Activated CD8-positive, alpha-beta T cell treated with anti-CD3 and anti-CD28 coated beads, Interleukin-2, amount 10 ng/mL, durations not matched to agents 7 days and 5 days (primary cell): ENCODE results near the gene EPHA1. TPM values are rescaled to one million over a fixed set of nuclear protein-coding genes. Genes with fewer than 3 reads are reported as not detected.

ENCODE experiments used
- ATAC-seq: fragments of 150-1000 bp; cut with Tn5 transposase; one replicate; pipeline ENCODE4 v1.10.0; 2021; ENCODE audit warnings: moderate library complexity
- CTCF ChIA-PET: fragments of 350-600 bp; sonication (Branson Sonifier 250); formaldehyde crosslinking; loops from one replicate; lab custom pipeline; 2021; ENCODE audit warnings: antibody characterized with exemption; lab: Charles Lee
- POLR2A ChIA-PET: fragments of 350-600 bp; sonication (Branson Sonifier 250); formaldehyde crosslinking; loops from one replicate; lab custom pipeline; 2021; ENCODE audit warnings: antibody characterized with exemption; lab: Charles Lee
- DNase-seq: peaks from one replicate; pipeline ENCODE4 v3.0.0-alpha.2; 2020
- H3K27ac Mint-ChIP-seq: one replicate; pipeline ENCODE4 v1.8.0; 2021; ENCODE audit warnings: mild to moderate bottlenecking, mixed read lengths
- H3K27me3 Mint-ChIP-seq: one replicate; pipeline ENCODE4 v1.8.0; 2021; ENCODE audit warnings: low read depth, mixed read lengths
- H3K36me3 Mint-ChIP-seq: one replicate; pipeline ENCODE4 v1.8.0; 2021; ENCODE audit warnings: low read depth, mixed read lengths
- H3K4me1 Mint-ChIP-seq: one replicate; pipeline ENCODE4 v1.8.0; 2021; ENCODE audit warnings: low read depth, mixed read lengths
- H3K4me3 Mint-ChIP-seq: one replicate; pipeline ENCODE4 v1.8.0; 2021; ENCODE audit warnings: mild to moderate bottlenecking, mixed read lengths
- H3K9me3 Mint-ChIP-seq: one replicate; pipeline ENCODE4 v1.8.0; 2022; ENCODE audit warnings: mixed read lengths; ENCODE audit not compliant: insufficient read depth
- total RNA-seq, 2 experiments: library from RNA; stranded (reverse); gene quantifications; one replicate each; pipeline ENCODE4 v1.2.3, GENCODE V29; 2021

EPHA1 gene
- total RNA-seq, 2 experiments from 2014 or later = 12.4 to 15.7 TPM

DNA sequence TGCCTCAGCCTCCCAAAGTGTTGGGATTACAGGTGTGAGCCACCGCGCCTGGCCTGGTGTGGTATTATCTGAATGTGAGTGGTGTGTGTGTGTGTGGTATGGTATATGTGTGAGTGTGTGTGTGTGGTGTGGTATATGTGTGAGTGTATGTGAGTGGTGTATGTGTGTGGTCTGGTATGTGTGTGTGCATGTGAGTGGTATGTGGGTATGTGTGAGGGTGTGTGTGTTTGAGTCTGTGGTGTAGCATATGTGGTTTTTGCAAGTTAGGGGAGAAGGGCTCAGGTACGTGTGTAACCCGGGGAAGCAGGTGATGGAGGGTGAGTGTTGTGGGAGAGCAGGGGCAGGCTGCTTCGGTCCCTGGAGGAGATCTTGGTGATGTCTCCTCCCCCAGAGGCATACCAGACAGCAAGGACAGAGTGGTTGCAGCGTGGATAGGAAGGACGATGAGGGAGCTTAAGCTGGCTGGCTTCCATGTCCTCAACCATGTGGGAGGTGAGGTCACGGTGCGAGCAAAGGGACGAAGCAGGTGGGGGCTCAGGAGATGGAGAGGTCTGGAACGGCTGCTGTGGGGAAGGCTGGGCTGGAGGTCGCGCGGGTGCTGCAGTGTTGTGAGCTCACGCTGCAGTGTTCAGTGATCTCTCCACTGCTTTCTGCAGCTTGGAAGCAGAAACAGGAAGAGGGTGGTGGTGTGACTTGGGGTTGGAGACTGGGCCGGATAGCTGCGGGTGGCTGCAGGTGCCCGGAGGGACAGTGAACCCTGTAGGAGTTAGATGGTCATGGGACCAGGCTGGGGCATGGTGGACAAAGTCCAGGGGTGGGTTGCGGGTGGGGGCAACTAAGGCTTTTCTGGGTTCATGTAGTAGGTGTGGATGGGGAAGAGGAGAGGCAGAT, 22.5 kb downstream of the EPHA1 start:
- peak; percentile 55 for DNase-seq
- Mint-ChIP-seq H3K4me3 (no peak overlapping the region), H3K27me3 (no peaks in the 10 kb centered on the region), H3K4me1 (peaks cover 19% of the 10 kb centered on the region), H3K36me3 (peaks cover 27% of the 10 kb centered on the region), H3K27ac (no peak overlapping the region), H3K9me3 (no peaks in the 10 kb centered on the region)
- ATAC-seq = peak; percentile 48
- CTCF ChIA-PET = interaction anchor here (1.1 kb wide), 2 partner anchors 30 to 146 kb away, joined by 3 to 7 read pairs; no protein-coding TSS in a partner anchor
- POLR2A ChIA-PET = interaction anchor here (1.4 to 2.0 kb wide), 2 partner anchors 11 to 21 kb away, joined by 6 to 8 read pairs; no protein-coding TSS in a partner anchor

DNA sequence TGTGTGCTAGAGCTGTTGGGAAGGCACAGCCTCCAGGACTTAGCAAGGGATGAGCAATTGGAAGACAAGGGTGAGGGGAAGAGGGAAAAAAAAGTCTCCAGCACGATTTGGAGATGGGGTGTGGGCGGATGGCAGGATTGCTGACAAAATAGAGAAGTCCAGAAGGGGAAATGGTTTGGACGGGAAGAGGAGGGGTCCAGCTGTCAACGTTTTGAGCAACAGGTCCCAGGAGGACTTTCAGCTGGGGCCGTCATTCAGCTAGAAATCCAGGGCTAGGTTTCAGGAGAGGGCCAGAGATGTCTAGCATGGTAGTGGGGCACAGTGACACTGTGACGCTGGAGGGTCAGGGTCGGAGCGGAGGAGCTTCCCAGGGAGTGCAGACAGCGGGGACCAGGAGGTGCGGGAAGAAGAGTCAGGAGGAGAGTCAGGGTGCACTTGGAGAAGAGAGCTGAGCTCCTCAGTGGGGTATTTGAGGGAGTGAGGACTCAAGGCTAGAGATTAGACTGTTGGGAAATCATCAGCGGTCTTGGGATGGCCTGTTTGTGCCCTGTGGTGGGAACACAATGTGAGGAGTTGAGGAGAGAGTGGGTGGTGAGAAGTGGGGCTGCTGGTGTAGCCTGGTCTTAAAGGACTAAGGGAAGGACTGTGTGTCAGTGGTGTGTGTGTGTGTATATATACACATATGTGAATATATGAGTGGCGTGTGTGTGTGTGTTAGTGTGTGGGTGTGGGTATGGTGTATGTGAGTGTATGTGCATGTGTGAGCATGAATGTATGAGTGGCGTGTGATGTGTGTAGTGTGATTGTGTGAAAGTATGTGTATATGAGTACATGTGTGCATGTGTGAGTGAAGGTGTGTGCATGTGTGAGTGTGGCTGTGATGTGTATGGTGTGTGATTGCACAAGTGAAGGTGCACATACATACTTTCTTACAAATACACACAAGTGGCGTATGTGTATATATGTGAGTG, 23.7 kb downstream of the EPHA1 start:
- Mint-ChIP-seq H3K36me3 (peaks cover 17% of the 10 kb centered on the region), H3K4me1 (peaks cover 13% of the 10 kb centered on the region), H3K27ac (no peak overlapping the region), H3K4me3 (no peak overlapping the region), H3K9me3 (no peaks in the 10 kb centered on the region), H3K27me3 (no peaks in the 10 kb centered on the region)
- ATAC-seq (no peak), DNase-seq (no peak)
- POLR2A ChIA-PET = interaction anchor here (0.7 to 2.7 kb wide), 5 partner anchors 9 to 576 kb away, joined by 3 to 18 read pairs (median 6); no protein-coding TSS in a partner anchor
- CTCF ChIA-PET = interaction anchor here (0.8 to 2.8 kb wide), 13 partner anchors 10 to 512 kb away, joined by 3 to 12 read pairs (median 3); partner anchors contain the start of gene EPHA1

DNA sequence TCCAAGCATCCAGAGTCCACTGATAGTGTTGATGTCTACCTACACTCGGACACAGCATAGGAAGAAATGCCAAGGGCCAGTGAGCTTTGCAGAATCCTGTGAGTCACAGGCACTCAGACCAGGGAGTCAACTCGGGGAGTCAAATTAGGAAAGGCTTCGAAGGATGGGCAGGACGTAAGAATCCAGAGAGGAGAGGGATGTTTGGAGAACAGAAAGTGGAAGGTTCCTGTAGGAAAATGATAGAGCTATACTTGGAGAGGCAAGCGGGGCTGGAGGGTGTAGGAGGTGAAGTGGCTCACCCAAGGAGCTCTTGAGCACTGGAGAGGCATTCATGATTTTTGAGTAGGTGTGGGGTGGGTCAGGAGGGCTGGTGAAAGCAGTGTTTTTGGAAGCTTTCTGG, 24.5 kb downstream of the EPHA1 start:
- ChIA-PET CTCF (interaction anchor here (0.8 to 2.8 kb wide), 12 partner anchors 9 to 511 kb away, joined by 3 to 12 read pairs (median 4); partner anchors contain the start of gene EPHA1), POLR2A (interaction anchor here (0.7 to 2.7 kb wide), 5 partner anchors 9 to 575 kb away, joined by 3 to 18 read pairs (median 6); no protein-coding TSS in a partner anchor)
- peaks cover 9% of the 10 kb centered on the region for H3K4me1 Mint-ChIP-seq

DNA sequence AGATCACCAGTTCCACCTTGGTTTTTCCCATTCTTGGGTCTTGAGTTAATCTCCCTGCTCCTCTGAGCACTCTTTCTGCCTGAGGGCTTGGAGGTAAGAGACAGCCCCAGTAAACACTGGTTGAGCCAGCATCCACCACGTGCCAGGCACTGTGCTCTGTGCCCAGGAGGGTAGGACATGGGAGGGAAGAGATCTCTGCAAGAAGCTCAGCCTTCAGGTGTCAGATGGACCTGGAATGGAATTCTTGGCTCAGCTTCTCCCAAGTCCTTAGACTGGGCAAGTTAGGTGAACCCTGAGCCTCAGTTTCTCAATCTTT, 25.1 kb downstream of the EPHA1 start:
- Mint-ChIP-seq H3K4me3 (no peak overlapping the region), H3K27me3 (no peaks in the 10 kb centered on the region), H3K27ac (no peak overlapping the region), H3K9me3 (no peaks in the 10 kb centered on the region), H3K36me3 (peaks cover 5% of the 10 kb centered on the region), H3K4me1 (peaks cover 13% of the 10 kb centered on the region)
- ATAC-seq (no peak), DNase-seq (no peak)
- ChIA-PET POLR2A (interaction anchor here (1.2 to 2.7 kb wide), 4 partner anchors 8 to 38 kb away, joined by 3 to 18 read pairs (median 8); no protein-coding TSS in a partner anchor), CTCF (interaction anchor here (0.9 to 2.8 kb wide), 8 partner anchors 8 to 510 kb away, joined by 3 to 12 read pairs (median 7); partner anchors contain the start of gene EPHA1)

More for the DNA sequence above, 24.5 kb downstream of the EPHA1 start:
- peaks cover 9% of the 10 kb centered on the region for H3K36me3 Mint-ChIP-seq
- no peak overlapping the region for H3K27ac Mint-ChIP-seq
- H3K4me3 Mint-ChIP-seq = no peak overlapping the region
- no peak for ATAC-seq
- no peaks in the 10 kb centered on the region for H3K27me3 Mint-ChIP-seq
- DNase-seq = no peak
- no peaks in the 10 kb centered on the region for H3K9me3 Mint-ChIP-seq

GRCh38 chr7:143382791-143383641, 25.6 kb downstream of the EPHA1 start:
- Mint-ChIP-seq H3K4me1 (peaks cover 18% of the 10 kb centered on the region), H3K27ac (peak overlapping the region; percentile 47), H3K36me3 (peaks cover 4% of the 10 kb centered on the region), H3K9me3 (no peaks in the 10 kb centered on the region), H3K27me3 (no peaks in the 10 kb centered on the region), H3K4me3 (no peak overlapping the region)
- ATAC-seq = no peak
- POLR2A ChIA-PET = interaction anchor here (2.7 kb wide), 1 partner anchor 24 kb away, joined by 18 read pairs; no protein-coding TSS in a partner anchor
- CTCF ChIA-PET = interaction anchor here (1.2 to 2.8 kb wide), 6 partner anchors 8 to 142 kb away, joined by 3 to 12 read pairs (median 7); partner anchors contain the start of gene EPHA1
- DNase-seq = no peak

DNA sequence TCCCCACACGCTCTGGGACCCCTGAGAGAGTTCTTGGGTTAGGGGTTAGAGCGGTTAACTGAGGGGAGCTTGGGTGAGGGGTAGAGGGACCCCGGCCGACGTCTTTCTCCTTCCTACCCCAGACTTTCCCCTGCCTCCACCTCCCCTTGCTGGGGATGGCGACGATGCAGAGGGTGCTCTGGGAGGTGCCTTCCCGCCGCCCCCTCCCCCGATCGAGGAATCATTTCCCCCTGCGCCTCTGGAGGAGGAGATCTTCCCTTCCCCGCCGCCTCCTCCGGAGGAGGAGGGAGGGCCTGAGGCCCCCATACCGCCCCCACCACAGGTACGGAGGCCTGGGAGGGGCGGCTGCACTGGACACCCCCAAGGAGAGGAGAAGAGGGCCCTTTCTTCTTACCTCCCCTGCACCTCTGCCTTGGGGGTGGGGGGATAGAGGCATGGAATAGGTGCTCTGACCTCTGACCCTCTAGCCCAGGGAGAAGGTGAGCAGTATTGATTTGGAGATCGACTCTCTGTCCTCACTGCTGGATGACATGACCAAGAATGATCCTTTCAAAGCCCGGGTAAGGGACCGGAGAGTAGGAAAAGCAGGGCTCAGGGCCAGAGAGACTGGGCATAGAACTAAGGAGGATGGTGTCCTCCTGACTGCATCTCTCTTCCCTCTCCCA, 26.4 kb downstream of the EPHA1 start:
- Mint-ChIP-seq H3K4me1 (peaks cover 18% of the 10 kb centered on the region), H3K36me3 (no peaks in the 10 kb centered on the region), H3K27ac (peak overlapping the region; percentile 47), H3K27me3 (no peaks in the 10 kb centered on the region), H3K9me3 (no peaks in the 10 kb centered on the region), H3K4me3 (no peak overlapping the region)
- no peak for DNase-seq
- CTCF ChIA-PET = interaction anchor here (1.1 to 2.8 kb wide), 4 partner anchors 33 to 142 kb away, joined by 3 to 11 read pairs (median 4); no protein-coding TSS in a partner anchor
- no peak for ATAC-seq
- POLR2A ChIA-PET = interaction anchor here (0.6 to 2.7 kb wide), 4 partner anchors 9 to 119 kb away, joined by 3 to 18 read pairs (median 3); partner anchors contain the start of gene GSTK1

DNA sequence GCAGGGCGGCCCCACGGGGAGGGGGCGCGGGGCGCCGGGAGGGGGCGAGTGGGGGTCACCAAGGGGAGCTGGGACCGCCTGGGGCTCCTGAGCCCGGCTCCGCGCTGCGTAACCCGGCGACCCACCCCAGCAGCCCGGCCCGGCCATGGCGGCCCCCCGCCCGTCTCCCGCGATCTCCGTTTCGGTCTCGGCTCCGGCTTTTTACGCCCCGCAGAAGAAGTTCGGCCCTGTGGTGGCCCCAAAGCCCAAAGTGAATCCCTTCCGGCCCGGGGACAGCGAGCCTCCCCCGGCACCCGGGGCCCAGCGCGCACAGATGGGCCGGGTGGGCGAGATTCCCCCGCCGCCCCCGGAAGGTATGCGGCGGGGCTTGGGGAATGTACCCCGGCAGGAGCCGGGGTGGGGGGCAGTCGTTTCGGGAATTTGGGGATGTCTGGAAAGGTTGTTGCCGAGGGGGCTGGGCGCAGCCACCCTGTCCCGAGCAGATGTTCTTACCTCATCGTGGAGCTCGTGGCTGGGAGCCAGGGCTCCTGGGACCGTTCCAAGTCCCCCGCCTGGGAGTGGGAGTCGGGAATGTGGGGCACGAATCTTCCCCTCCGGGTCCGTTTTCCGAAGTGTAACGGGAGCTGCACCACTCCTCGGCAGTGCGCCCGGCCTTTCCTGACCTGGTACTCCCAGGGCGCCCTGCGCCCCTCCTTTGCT, 27.1 kb downstream of the EPHA1 start:
- peaks cover 2% of the 10 kb centered on the region for H3K36me3 Mint-ChIP-seq
- ATAC-seq (no peak), DNase-seq (no peak)
- H3K27ac Mint-ChIP-seq = peak overlapping the region; percentile 9
- CTCF ChIA-PET = interaction anchor here (1.1 to 2.9 kb wide), 4 partner anchors 26 to 141 kb away, joined by 3 to 40 read pairs (median 4); partner anchors contain the start of gene EPHA1
- no peak overlapping the region for H3K4me3 Mint-ChIP-seq
- H3K27me3 Mint-ChIP-seq = no peaks in the 10 kb centered on the region
- POLR2A ChIA-PET = interaction anchor here (0.6 to 1.3 kb wide), 3 partner anchors 9 to 118 kb away, joined by 3 read pairs; partner anchors contain the start of gene GSTK1
- H3K4me1 Mint-ChIP-seq = peaks cover 24% of the 10 kb centered on the region
- no peaks in the 10 kb centered on the region for H3K9me3 Mint-ChIP-seq

GRCh38 chr7:143380646-143381426, 27.8 kb downstream of the EPHA1 start, which contains the start of gene ZYX:
Gene ZYX (plus strand): TSS chr7:143381345. CDS start chr7:143381572, 227 bp downstream.
- ATAC-seq = peak; percentile 80
- H3K4me3 Mint-ChIP-seq = peak within 1 kb of the TSS; percentile 80
- peaks cover 32% of the 10 kb centered on the region for H3K4me1 Mint-ChIP-seq
- ChIA-PET POLR2A (interaction anchor here (0.7 to 1.8 kb wide), 14 partner anchors 9 to 573 kb away, joined by 3 to 18 read pairs (median 4); partner anchors contain the start of gene GSTK1), CTCF (interaction anchor here (0.8 to 2.9 kb wide), 26 partner anchors 8 to 164 kb away, joined by 3 to 40 read pairs (median 6); partner anchors contain the start of genes CASP2 and EPHA1)
- peak; percentile 93 for DNase-seq
- H3K36me3 Mint-ChIP-seq = peaks cover 2% of the 10 kb centered on the region
- H3K27me3 Mint-ChIP-seq = no peaks in the 10 kb centered on the region
- H3K9me3 Mint-ChIP-seq = no peaks in the 10 kb centered on the region
- peak within 1 kb of the TSS; percentile 91 for H3K27ac Mint-ChIP-seq
